Mesendoderm (in vitro differentiated cells): ENCODE data around the gene LUC7L3.

Experiments used
- DNase-seq: peaks from one replicate; pipeline ENCODE4 v3.0.0; 2013
- H2AK5ac ChIP-seq: 2 replicates; pipeline ENCODE4 v1.6.1; 2013; ENCODE audit warnings: low read length, inconsistent platforms
- H2BK120ac ChIP-seq: 2 replicates; pipeline ENCODE4 v1.6.1; 2013; ENCODE audit warnings: low read depth, mild to moderate bottlenecking, low read length, moderate library complexity, mixed read lengths
- H2BK15ac ChIP-seq: replicated peaks from 2 replicates; pipeline ENCODE4 v1.6.1; 2013; ENCODE audit warnings: low read depth, mild to moderate bottlenecking, moderate library complexity
- H2BK5ac ChIP-seq: 2 replicates; pipeline ENCODE4 v1.6.1; 2013; ENCODE audit warnings: low read length, inconsistent platforms
- H3K18ac ChIP-seq: 2 replicates; pipeline ENCODE4 v1.6.1; 2013; ENCODE audit warnings: mild to moderate bottlenecking, low read length, mixed read lengths
- H3K23ac ChIP-seq: one replicate; pipeline ENCODE4 v1.6.1; 2013; ENCODE audit warnings: low read length
- H3K27ac ChIP-seq: 2 replicates; pipeline ENCODE4 v1.5.1; 2013; ENCODE audit warnings: low read depth, mild to moderate bottlenecking, inconsistent platforms, low read length, moderate library complexity
- H3K27me3 ChIP-seq: 2 replicates; pipeline ENCODE4 v1.6.1; 2013; ENCODE audit warnings: low read length, control low read depth, mild to moderate bottlenecking, inconsistent platforms; ENCODE audit not compliant: insufficient read depth, poor library complexity
- H3K36me3 ChIP-seq: 2 replicates; pipeline ENCODE4 v1.6.1; 2013; ENCODE audit warnings: low read length, inconsistent platforms; ENCODE audit not compliant: control insufficient read depth, insufficient read depth
- H3K4ac ChIP-seq: one replicate; pipeline ENCODE4 v1.6.1; 2013; ENCODE audit warnings: low read depth, mild to moderate bottlenecking, low read length, moderate library complexity
- H3K4me1 ChIP-seq: 2 replicates; pipeline ENCODE4 v1.6.1; 2013; ENCODE audit warnings: low read depth, low read length, inconsistent platforms; ENCODE audit not compliant: control insufficient read depth
- H3K4me2 ChIP-seq: 2 replicates; pipeline ENCODE4 v1.6.1; 2013; ENCODE audit warnings: low read length
- H3K4me3 ChIP-seq: 2 replicates; pipeline ENCODE4 v1.5.1; 2013; ENCODE audit warnings: mild to moderate bottlenecking, low read length
- H3K56ac ChIP-seq: one replicate; pipeline ENCODE4 v1.6.1; 2013; ENCODE audit warnings: low read length
- H3K79me1 ChIP-seq: 2 replicates; pipeline ENCODE4 v1.6.1; 2013; ENCODE audit warnings: low read length, inconsistent platforms
- H3K79me2 ChIP-seq: 2 replicates; pipeline ENCODE4 v1.6.1; 2013; ENCODE audit warnings: mild to moderate bottlenecking, low read length; ENCODE audit not compliant: control insufficient read depth, insufficient read depth
- H3K9ac ChIP-seq: 2 replicates; pipeline ENCODE4 v1.6.1; 2013; ENCODE audit warnings: low read length, inconsistent platforms
- H4K5ac ChIP-seq: one replicate; pipeline ENCODE4 v1.6.1; 2013; ENCODE audit warnings: low read length
- H4K8ac ChIP-seq: one replicate; pipeline ENCODE4 v1.6.1; 2013; ENCODE audit warnings: low read depth, mild to moderate bottlenecking, control low read depth, low read length, moderate library complexity
- WGBS: extraction: QIAGEN DNeasy Blood & Tissue Kit; methylation state at CpG from one replicate; pipeline ENCODE4 v1.1.7; 2013; ENCODE audit warnings: low lambda C conversion rate, missing lambda C conversion rate; ENCODE audit not compliant: insufficient coverage; ENCODE audit errors: extremely low coverage; 5-methylcytosine and 5-hydroxymethylcytosine counted together

The LUC7L3 gene

DNA sequence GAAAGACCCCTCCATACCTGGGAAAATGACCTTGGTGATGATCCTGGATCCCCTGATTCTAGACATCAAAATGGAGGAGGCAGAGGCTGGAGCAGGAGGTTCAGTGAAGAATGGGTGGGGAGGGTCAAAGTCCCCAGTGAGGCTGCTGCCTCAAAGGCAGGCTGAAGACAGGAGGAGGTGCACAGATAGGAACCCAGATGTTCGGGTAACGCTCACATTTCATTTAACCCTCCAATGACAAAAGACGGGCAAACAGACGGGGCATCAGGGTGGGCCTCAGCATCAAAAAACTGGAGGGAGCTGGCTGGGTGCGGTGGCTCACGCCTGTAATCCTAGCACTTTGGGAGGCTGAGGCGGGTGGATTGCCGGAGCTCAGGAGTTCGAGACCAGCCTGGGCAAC lies 48.0 kb downstream of the LUC7L3 start, which contains the start of gene ANKRD40CL:
ANKRD40CL (minus strand) TSS at position 73 of the 400 bp plus-strand sequence. CDS start 605 bp downstream, outside the sequence.
- Histone ChIP-seq H4K8ac (no peak within 1 kb of the TSS), H3K9ac (no peak within 1 kb of the TSS), H4K5ac (no peak within 1 kb of the TSS), H3K36me3 (no peaks in the 10 kb centered on the region), H3K4me1 (peaks cover 3% of the 10 kb centered on the region), H3K18ac (no peak within 1 kb of the TSS), H3K27ac (no peak within 1 kb of the TSS), H3K79me2 (no peaks in the 10 kb centered on the region), H3K4me2 (no peak within 1 kb of the TSS), H3K56ac (no peak within 1 kb of the TSS), H3K79me1 (no peaks in the 10 kb centered on the region), H2AK5ac (no peak within 1 kb of the TSS), H3K4me3 (no peak within 1 kb of the TSS), H3K27me3 (no peaks in the 10 kb centered on the region), H2BK5ac (no peak within 1 kb of the TSS), H3K23ac (no peak within 1 kb of the TSS), H2BK120ac (no peak within 1 kb of the TSS), H2BK15ac (no peak within 1 kb of the TSS), H3K4ac (no peak within 1 kb of the TSS)
- no CpG with 5 or more reads among the region's 9 CpGs for WGBS
- no peak for DNase-seq

DNA sequence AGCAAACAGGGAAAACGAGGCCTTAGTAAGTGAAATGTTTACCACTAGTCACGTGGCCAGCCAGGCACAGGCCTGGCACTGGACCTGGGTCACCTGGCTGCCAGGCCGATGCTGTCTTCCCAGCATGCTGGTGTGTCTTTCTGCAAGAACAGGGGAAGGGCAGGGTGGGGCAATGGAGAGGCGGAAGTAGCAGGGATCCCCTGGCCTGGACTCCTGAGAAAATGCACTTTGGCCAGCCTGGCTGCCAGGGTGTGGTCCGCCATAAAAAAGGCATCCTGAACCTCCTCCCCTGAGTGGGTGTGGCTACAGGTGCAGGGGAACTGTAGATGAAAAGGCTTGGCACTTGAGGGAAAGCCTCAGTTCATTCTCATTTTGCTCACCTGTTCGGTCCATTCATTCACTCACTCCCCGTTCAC lies 49.0 kb downstream of the LUC7L3 start:
- no peak overlapping the region for H3K18ac ChIP-seq
- no peaks in the 10 kb centered on the region for H3K79me1 ChIP-seq
- no peak overlapping the region for H2BK5ac ChIP-seq
- H3K27me3 ChIP-seq = no peaks in the 10 kb centered on the region
- peaks cover 3% of the 10 kb centered on the region for H3K4me1 ChIP-seq
- H3K27ac ChIP-seq = no peak overlapping the region
- H3K4ac ChIP-seq = no peak overlapping the region
- H3K9ac ChIP-seq = no peak overlapping the region
- H4K5ac ChIP-seq = no peak overlapping the region
- no peaks in the 10 kb centered on the region for H3K79me2 ChIP-seq
- no peak overlapping the region for H2BK15ac ChIP-seq
- WGBS = 100% methylated on average over 2 of the region's 7 CpGs
- H4K8ac ChIP-seq = no peak overlapping the region
- no peak for DNase-seq
- no peak overlapping the region for H3K4me3 ChIP-seq
- no peak overlapping the region for H3K4me2 ChIP-seq
- no peaks in the 10 kb centered on the region for H3K36me3 ChIP-seq
- no peak overlapping the region for H3K56ac ChIP-seq
- no peak overlapping the region for H2BK120ac ChIP-seq
- H3K23ac ChIP-seq = no peak overlapping the region
- H2AK5ac ChIP-seq = no peak overlapping the region

DNA sequence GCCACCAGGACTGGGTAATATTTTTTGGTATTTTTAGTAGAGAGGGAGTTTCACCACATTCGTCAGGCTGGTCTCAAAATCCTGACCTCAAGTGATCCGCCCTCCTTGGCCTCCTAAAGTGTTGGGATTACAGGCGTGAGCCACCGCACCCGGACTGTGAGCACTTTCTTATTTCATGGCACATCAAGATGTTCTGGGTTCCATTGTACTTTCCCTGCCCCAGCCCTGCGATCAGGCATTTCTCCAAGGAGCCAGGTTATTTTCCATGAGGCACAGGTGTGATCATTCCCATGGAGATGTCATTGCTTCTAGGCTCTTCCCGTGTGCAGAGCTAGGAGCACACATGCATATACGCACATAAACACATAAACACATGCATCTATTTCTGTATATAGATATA lies 50.5 kb downstream of the LUC7L3 start:
- DNase-seq = no peak
- WGBS = no CpG with 5 or more reads among the region's 8 CpGs

DNA sequence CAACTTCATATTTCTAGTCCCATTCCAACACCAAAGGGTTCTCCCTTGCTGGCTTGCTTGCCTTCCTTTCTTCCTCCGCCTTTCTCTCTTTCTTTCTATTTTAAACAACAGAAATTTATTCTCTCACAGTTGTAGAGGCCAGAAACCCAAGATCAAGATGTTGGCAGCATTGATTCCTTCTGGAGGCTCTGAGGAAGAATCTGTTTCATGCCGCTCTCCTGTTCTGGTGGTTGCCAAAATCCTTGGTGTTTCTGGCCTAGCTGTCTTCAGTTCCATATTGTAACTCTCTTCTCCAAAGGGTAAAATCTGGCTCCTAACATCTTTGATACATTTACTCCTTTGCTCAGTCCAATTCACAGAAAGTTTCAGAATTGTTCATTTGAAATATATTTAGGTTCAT lies 50.9 kb downstream of the LUC7L3 start:
- DNase-seq = no peak
- no peak overlapping the region for H2BK120ac ChIP-seq
- no peak overlapping the region for H3K9ac ChIP-seq
- H3K36me3 ChIP-seq = no peaks in the 10 kb centered on the region
- H2BK15ac ChIP-seq = no peak overlapping the region
- no peaks in the 10 kb centered on the region for H3K27me3 ChIP-seq
- H2AK5ac ChIP-seq = no peak overlapping the region
- H3K79me2 ChIP-seq = no peaks in the 10 kb centered on the region
- WGBS = no CpG with 5 or more reads among the region's 2 CpGs
- no peak overlapping the region for H4K8ac ChIP-seq
- no peak overlapping the region for H3K27ac ChIP-seq
- H3K79me1 ChIP-seq = no peaks in the 10 kb centered on the region
- H3K23ac ChIP-seq = no peak overlapping the region
- no peak overlapping the region for H3K4ac ChIP-seq
- no peak overlapping the region for H4K5ac ChIP-seq
- no peak overlapping the region for H3K4me2 ChIP-seq
- no peak overlapping the region for H3K56ac ChIP-seq
- H3K18ac ChIP-seq = no peak overlapping the region
- H3K4me1 ChIP-seq = no peaks in the 10 kb centered on the region
- H2BK5ac ChIP-seq = no peak overlapping the region
- no peak overlapping the region for H3K4me3 ChIP-seq

More for the DNA sequence above, 50.5 kb downstream of the LUC7L3 start:
- Histone ChIP-seq H3K4me1 (no peaks in the 10 kb centered on the region), H3K4me3 (no peak overlapping the region), H3K27ac (no peak overlapping the region), H3K36me3 (no peaks in the 10 kb centered on the region), H3K4me2 (no peak overlapping the region), H2BK15ac (no peak overlapping the region), H3K23ac (no peak overlapping the region), H2AK5ac (no peak overlapping the region), H3K18ac (no peak overlapping the region), H2BK120ac (no peak overlapping the region), H3K56ac (no peak overlapping the region), H3K27me3 (no peaks in the 10 kb centered on the region), H4K8ac (no peak overlapping the region), H3K4ac (no peak overlapping the region), H3K79me1 (no peaks in the 10 kb centered on the region), H4K5ac (no peak overlapping the region), H2BK5ac (no peak overlapping the region), H3K9ac (no peak overlapping the region), H3K79me2 (no peaks in the 10 kb centered on the region)

GRCh38 chr17:50771991-50772785 lies 52.8 kb downstream of the LUC7L3 start:
- no peak overlapping the region for H2AK5ac ChIP-seq
- no peak for DNase-seq
- no peak overlapping the region for H3K4ac ChIP-seq
- H3K18ac ChIP-seq = no peak overlapping the region
- H3K23ac ChIP-seq = no peak overlapping the region
- H3K4me2 ChIP-seq = no peak overlapping the region
- no peak overlapping the region for H3K27ac ChIP-seq
- no peaks in the 10 kb centered on the region for H3K36me3 ChIP-seq
- H3K4me3 ChIP-seq = no peak overlapping the region
- no peak overlapping the region for H2BK5ac ChIP-seq
- no peaks in the 10 kb centered on the region for H3K79me1 ChIP-seq
- no peaks in the 10 kb centered on the region for H3K4me1 ChIP-seq
- no peaks in the 10 kb centered on the region for H3K27me3 ChIP-seq
- H3K56ac ChIP-seq = no peak overlapping the region
- no peak overlapping the region for H2BK15ac ChIP-seq
- no peak overlapping the region for H4K8ac ChIP-seq
- H4K5ac ChIP-seq = no peak overlapping the region
- H3K9ac ChIP-seq = no peak overlapping the region
- H3K79me2 ChIP-seq = no peaks in the 10 kb centered on the region
- no CpG with 5 or more reads among the region's 15 CpGs for WGBS
- no peak overlapping the region for H2BK120ac ChIP-seq
